SHP77 (cell line): ENCODE measurements around the gene CLPTM1L.
A peak's percentile ranks its signal among the peaks of the same experiment; 100 is the strongest.
"Not testable (repeated sequence)": the region's sequence is repeated elsewhere in the genome, so short reads cannot be mapped to it uniquely, and the experiment has no call there.

Source experiments
- DNase-seq, 2 experiments: peaks; one replicate each; lab custom pipeline; 2025; lab: John Stamatoyannopoulos, UW

The CLPTM1L gene

DNA sequence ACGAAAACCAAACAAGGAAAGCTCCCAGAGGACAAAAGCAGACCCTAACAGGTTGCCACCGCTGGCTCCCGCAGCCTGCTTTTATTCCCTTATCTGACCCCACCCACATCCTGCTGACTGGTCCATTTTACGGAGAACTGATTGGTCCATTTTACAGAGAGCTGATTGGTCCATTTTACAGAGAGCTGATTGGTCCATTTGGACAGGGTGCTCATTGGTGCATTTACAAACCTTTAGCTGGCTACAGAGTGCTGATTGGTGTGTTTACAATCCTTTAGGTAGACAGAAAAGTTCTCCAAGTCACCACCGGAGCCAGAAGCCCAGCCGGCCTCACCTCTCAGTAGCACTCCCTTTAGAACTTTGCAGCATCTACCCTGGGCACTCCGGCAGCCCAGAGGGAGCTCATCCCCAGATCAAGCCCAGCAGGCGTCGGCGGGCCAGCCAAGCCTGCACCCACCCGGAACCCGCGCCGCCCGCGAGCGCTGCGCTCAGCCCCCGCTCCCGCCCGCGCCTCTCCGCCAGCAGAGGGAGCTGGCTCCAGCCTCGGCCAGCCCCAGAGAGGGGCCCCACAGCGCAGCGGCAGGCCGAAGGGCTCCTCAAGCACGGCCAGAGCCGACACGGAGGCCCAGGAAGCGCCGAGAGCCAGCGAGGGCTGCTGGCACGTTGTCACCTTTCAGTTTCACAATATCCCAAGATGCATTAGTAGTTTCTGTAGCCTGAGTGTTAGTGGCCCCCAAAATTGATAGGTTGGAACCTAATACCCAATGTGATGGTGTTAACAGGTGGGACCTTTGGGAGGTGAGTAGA, 35.3 kb upstream of the CLPTM1L start:
- peak; percentile 66 to 82 for DNase-seq

DNA sequence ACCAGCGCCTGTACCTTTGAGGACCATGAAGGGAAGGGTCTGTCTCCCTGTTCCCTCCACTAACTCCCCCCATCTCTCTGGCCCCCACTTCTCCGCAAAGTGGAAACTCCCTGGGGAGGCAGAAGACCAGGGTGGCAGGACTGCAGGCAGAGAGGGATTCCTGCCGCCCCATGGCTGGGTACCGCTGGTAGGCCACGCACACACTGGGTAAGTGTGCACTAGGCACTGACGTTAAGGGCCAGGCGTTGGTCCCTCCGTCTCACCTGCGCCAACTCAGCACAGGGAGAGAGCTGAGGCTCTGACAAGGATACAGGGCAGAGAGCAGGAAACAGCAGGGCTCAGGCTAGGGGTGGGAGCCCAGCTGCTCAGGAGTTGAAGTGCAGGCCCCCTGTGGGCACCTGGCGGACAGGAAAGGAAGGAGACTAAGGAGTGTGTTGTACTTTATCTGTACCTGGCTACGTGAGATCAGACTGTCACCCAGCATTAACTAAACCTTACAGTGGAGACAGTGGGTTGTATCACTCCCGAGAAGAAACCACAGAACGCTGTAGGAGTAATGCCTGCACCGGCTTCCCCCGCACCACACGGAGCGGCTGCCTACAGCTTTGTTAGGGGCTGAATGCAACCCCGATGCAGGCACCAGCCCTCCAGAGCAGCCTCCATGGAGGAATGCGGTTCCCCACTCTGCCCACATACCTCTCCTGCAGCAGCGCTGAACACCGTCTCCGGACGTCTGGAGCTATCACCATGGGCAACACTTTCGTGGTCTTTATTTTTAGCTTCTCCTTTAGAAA, 34.2 kb upstream of the CLPTM1L start:
- DNase-seq: no peak

DNA sequence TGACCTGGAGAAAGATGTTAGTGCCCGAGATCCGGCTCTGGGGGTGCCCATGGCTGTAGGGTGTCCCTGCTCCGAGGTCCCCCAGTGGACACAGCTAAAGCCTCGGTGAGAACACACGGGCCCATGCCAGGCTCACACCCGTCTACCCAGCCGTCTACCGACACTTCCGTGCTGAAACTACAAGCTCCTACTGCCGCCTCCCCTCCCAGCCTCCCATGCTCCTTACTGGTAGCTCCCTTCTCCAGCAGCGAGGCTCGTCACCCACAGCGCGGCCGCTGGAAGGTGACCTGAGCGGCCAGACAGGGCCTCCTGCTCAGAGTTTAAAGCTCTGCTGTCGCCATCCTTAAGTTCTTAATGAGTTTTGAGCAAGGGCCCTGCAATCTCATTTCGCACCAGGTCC, 33.2 kb upstream of the CLPTM1L start:
- DNase-seq: no peak

DNA sequence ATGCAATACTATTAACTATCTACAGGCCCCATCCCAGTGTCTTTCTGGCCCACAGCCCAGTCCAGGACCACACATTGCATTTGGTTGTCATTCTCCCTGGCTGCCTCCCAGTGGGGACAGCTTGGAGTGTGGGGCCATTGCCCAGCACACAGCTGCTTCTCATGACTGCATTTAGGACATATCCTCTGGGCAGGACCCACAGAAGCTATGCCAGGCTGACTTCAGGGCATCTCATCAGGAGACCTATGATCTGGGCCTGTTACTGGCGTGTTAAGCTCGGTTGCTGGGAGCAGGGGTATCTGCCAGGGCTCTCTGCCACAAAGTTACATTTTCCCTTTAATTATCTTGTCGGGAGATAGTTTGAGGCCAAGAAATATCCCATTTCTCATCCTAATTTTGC, 32.1 kb upstream of the CLPTM1L start:
- DNase-seq: no peak

DNA sequence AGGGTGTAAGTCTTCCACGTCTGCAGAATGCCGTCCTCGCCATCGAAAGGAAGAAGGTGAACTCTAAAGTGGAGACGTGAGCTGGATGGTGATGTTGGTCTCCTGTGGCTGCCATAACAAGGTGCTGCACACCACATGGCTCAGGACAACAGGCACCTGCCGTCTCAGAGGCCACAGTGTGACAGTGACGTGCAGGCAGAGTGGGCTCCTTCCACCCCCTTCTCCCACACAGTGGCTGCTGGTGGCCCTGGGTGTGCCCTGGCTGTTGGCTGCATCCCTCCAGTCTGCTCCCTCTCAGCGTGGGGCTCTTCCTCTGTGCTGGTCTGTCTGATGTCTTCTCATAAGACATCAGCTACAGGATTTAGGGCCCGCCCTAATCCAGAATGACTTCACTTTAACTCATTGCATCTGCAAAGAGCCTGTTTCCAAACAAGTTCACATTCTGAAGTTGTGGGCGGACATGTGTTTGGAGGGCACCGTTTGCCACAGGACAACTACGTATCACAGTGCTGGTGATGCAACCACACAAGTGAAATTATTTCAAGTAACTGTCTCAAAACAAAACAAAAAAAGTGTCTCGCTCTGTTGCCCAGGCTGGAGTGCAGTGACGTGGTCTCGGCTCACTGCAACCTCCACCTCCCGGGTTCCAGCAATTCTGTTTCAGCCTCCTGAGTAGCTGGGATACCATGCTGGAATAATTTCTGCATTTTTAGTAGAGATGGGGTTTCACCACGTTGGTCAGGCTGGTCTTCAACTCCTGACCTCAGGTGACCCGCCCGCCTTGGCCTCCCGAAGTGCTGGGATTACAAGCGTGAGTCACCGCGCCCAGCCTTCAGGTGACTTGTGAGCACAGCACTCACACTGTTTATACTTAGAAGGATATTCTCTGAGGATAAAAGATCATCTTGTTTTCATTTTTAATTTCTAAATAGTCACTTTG, 31.2 kb upstream of the CLPTM1L start:
- no peak for DNase-seq

DNA sequence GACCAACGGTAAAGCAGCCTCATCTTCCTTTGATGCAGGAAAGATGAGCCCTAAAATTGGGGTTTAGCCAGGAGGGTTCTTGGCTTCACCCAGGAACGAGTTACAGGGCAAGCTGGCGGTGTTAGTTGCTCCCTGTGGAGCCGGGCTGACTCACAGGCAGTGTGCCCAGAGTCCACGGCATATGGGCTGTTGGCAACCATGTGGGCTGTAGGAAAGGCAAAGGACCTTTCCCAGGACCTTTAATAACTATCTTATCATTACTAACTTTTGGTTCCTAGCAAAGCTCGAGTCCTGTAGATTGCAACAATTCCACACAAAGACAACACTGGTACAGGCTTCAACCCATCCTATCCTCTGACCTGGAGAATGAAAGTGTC, 29.8 kb upstream of the CLPTM1L start:
- DNase-seq: no peak

DNA sequence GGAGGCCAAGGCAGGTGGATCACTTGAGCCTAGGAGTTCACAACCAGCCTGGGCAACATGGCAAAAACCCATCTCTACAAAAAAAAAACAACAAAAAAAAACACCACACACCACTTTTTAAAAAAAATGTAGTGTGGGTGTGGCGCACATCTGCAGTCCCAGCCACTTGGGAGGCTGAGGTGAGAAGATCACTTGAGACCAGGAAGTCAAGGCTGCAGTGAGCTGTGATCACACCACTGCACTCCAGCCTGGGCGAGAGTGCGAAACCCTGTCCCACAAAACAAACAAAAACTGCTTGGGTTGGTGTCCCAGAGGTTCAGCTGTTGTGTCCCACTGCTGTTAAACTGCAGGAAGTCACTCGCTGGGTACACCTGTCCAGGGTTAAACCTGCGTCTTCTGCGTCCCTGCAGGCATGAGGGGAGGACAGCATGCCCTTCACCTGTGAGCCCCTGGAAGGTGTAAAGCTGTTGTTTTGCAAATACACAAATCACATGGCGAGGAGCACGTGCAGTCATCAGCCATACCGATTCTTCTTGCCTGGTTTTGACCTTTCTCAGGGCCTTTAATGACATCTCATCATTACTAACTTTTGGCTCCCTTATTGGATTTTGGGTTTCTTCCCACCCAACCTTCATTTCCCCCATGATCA, 29.3 kb upstream of the CLPTM1L start:
- DNase-seq: no peak

DNA sequence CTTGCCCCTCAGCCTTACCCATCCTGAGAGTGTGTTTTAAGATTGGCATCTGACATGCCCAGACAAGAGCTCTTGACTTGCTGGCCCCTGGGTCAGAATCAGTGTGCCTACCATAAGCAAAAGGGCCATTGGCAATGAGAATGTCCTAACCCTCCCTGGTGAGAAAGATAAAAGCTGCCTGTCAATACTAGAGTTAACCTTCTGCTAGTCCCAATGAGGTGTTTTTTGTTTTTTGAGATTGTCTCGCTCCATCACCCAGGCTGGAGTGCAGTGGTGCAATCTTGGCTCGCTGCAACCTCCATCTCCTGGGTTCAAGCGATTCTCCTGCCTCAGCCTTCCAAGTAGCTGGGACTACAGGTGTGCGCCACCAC, 27.1 kb upstream of the CLPTM1L start:
- DNase-seq: not testable (repeated sequence)

DNA sequence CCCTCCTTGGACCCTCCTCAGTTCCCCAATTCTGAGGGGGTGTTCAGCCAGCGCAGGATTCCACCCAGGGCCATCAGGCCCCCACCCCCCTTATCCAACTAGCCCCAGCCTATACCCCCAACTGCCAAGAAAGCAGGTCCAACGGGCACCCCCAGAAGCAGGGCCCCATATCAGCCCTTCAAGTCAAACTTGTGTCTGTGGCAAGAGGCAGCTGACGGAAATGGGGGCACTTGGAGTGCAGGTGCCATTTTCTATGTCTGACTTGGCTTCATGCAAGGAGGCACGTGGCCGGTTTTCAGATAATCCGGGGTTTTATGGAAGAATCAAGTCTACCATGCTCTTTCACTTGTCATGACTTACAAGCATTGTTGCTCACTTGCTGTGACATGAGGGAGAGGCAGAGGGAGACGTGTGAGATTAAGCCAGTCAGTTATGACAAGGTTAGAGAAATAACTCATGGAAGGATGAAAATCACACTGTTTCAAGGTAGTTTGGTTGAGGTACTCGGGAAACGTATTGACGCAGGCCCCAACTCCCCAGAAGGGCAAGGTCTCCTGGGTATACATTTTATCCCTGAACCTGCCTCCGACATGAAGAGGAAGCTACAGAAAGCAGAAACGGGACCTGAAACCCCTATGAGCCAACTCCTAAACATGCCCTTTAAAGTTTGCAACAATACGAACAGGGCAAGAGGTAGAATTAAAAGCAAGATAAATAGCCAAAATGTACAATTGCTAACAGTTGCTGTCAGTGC, 26.5 kb upstream of the CLPTM1L start:
- no peak for DNase-seq

DNA sequence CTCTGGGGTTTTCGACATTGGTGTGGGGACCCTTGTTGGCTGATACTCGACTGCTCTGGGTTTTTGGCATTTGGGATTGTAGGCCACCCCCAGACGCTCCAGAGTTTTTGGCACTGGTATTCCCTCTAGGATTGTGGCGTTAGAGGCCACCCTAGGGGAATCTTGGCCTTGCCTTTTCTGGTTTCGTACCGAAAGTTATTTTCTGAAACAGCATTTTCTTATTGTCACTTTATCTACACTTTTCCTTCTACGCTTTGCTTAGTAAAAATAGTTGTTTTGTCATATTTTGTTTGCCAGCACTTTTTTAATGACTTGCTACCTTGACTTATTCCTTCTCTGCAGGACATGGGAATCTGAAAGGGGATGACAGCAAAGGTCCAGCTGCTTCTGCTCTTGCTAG, 25.1 kb upstream of the CLPTM1L start:
- DNase-seq: no peak

DNA sequence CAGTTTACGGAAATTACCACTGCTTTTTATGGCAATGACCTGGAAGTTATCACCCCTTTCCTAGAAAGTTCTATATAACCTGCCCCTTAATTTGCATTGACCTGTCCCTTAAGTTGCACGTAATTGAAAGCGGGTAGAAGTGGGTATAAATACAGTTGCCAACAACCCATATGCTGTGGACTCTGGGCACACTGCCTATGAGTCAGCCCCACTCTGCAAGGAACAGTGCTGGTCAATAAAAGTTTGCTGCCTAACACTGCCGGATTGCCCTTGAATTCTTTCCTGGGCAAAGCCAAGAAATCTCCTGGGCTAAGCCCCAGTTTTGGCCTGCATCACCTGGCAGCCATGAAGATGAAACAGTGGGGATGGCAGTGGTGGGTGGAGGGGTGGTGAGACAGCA, 23.9 kb upstream of the CLPTM1L start:
- DNase-seq: no peak

DNA sequence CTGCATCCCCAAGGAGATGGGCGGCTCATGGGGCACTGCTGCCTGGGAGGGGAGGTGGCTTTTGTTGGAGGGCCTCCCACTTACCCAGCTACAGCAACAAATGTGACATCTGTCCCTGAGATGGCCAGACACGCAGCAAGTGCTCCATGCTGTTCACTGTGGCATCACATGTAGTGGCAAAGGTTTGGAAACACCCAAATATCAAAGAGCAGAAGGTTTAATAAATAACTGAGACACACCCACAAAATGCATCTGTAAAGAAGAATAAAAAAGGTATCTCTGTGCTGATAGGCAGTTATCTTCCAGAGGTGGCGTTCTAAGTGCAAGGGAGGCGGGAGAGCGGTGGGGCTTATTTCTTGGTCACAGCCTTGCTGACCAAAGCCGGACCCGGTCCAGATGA, 23.3 kb upstream of the CLPTM1L start:
- DNase-seq: no peak

DNA sequence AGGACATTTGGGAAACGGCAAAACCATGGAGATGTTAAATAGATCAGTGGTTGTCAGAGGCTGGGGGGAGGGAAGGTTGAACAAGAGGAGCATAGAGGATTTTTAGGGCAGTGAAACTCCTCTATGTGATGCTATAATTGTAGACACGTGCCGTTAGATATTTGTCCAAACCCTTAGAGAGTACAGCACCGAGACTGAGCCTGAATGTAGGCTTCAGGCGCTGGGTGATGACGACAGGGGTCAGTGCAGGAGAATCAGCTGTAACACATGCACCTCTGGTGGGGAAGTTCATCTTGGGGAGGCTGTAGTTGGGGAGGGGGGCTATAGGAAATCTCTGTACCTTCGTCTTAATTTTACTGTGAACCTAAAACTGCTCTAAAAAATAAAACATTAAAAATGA, 22.2 kb upstream of the CLPTM1L start:
- DNase-seq: no peak

DNA sequence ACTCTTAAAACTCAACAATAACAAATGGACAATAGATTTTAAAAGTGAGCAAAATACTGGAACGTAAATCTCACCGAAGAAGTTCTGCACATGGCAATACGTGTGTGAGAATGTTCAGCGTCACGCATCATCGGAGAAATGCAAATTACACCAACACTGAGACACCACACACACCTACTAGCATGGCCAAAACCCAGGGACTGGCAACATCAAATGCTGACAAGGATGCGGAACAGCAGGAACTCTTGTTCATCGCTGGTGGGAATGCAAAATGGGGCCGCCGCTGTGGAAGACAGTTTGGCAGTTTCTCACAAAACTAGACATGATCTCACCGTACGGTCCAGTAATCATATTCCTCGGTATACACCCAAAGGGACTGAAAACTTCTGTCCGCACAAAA, 21.6 kb upstream of the CLPTM1L start:
- DNase-seq: no peak

DNA sequence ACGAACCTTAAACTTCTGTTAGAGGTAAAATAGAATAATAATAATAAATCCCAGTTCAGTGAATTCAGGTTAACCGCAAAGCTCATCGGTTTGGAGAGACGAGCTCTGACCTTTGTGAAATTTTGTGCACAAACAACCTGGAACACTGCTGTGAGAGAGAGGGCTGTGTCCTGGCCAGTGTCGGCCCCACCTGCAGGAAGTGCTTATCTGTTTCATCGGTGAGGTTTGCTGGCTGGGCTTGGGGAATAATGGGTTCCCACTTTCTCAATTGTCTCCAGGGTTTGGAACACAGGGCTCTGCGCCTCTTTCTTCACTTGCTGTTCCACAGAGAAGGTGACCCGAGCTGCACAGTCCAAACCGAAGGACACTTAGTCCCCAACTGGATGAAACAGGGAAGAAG, 19.3 kb upstream of the CLPTM1L start:
- no peak for DNase-seq

DNA sequence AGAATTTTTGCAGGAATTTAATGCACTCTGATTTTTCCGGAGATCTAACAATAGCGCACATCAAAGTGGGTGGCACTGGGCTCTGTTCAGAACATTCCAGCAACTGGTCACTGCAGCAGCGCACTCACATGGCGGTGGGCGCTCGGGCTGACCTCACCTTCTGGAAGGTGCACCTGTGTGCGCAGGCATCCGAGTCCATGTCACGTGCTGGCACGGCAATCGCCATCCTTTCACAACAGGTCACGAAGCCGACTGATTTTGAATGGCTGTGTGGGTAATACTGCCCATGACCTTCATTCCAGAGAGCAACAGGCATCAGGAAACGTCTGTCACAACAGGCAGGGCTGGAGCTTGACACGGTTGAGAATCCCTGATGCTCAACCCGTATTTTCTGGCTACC, 18.7 kb upstream of the CLPTM1L start:
- DNase-seq: no peak

DNA sequence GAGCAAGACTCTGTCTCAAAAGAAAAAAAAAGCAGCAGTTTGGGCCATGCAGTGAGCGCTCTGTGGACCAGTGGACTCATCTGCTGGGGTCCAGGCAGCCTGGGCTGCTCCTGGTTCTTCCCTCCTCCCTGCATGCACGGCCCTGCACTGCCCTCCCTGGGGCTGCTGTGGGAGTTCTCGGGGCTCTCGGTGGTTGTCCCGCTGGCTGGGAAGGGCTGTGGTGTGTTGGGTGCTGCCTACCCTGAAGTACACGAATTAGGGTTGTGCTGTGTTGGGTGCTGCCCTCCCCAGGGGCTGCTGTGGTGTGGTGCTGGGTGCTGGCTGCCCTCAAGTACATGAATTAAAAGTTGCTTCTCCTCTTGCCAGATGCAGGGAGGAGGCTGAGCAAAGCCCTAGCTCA, 18.3 kb upstream of the CLPTM1L start:
- no peak for DNase-seq

DNA sequence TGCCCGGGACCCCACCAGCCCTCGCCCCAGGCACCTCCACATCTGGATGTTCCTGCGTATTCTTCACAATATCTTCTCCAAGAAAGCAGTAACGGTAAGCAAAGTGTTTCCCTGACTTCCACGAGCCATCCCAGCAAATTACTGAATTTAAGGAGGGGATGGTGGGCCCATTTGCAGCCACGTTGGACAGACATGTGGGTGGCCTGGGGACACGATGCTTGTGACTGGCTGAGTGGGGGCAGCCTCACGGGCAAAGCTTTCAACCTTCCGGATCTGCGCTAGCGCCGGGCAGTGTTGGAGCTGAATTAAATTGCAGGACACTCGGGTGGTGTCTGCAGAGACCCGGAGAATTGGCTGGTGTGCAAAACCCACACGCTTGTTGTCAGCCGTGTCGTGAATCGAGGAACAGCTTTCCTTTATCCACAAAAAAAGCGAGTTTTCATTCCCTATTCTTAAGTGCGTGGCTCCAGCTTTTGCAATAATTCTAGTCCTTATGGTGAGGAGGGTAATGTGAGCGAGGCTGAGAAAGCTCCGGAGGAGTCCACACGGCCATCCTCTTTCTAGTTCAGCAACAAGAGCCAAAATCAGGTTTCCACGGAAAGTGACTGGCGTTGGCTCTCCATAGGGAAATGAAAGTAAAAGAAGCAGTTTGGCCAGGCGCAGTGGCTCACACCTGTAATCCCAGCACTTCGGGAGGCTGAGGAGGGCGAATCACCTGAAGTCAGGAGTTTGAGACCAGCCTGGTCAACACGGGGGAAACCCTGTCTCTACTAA, 17.5 kb upstream of the CLPTM1L start:
- no peak for DNase-seq

DNA sequence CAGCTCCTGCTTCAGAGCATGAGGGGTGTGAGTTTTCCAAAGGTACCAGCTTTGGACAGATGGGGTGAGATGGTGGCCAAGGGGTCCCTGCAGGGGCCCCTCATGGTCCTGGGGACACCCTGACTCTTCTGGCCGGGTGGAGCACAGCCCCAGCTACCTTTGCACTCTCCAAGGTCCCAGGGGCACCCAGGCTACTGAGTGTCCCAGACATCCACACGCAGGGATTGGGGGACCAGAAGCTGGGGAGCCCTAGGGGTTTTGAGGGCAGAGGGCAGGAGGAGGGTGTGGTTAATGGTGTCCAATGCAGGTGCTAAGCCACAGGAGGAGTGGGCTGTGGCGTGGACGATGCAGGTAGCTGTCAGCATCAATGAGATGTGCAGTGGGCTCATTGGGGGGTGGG, 16.0 kb upstream of the CLPTM1L start:
- DNase-seq: no peak

DNA sequence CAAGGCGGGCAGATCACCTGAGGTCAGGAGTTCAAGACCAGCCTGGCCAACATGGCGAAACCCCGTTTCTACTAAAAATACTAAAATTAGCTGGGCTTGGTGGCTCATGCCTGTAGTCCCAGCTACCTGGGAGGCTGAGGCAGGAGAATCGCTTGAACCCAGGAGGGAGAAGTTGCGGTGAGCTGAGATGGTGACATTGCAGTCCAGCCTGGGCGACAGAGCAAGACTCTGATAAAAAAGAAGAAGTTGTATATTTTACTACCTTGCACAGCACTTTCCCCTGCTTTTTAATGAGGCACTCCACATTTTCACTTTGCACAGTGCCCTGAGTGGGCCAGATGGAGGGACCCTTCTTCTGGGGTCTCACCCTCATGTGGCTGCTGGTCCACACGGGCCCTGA, 15.5 kb upstream of the CLPTM1L start:
- not testable (repeated sequence) for DNase-seq

DNA sequence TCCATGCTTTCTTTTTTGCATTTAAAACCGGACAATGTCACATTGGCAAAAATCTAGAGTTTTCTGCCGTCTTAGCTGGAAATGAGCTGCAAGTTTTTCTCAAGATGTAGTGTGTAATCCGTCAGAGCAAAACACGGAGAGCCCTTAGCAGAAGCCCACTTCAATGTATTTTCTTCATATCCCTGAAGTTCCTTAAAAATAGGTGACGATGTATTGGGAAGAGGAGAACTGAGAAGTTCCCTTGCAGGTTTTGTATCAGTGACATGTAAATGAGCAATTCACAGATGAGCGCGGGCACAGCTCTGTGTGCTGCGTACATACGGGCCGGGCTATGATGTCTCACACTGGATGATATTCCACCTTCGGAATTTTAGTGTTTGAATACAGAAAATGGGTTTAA, 14.8 kb upstream of the CLPTM1L start:
- DNase-seq: no peak
